ENCODE results near the gene CALCB.

CALCB gene

DNA sequence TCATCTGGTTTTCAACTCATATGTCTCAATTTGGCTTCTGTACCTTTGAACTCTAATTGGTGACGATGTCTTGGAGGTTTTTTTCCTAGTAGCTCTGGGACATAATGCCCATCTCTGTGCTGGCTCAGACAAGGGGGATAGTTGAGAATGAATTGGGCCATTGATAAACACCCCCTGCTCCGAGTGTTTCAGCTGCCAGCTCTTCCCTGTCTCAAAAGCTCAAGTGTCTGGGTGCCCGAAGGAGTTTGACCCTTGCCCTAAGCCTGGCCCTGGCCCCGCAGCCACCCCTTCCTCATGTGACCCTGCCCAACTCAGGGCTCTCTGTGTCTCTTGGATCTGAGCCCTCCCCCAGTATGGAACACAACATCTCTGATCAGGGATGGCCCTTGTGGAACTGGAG is 44.4 kb downstream of the CALCB start:
- no peak for DNase-seq (ENCODE audit: low read depth in 3 of 3, low spot score in 1 of 3)

DNA sequence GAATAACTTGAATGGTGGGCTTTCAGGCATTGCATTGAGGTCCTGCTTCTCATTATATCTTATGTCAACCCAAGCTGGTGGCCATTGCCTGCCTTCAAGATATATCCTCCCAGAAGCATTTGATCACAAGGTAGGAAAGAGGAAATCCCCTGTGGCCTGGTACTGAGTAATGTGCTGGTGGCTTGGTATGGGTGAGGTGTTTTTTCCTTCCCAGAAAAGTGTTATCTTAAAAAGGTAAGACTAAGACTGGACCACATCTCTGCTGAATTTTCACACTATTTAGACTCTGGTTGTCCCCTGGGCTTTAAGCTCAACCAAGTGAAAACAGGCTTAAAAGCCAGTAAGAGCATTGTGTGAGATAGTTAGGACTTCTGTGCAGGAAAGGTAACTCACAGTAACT is 45.0 kb downstream of the CALCB start:
- no peak for DNase-seq (ENCODE audit: low read depth in 3 of 3, low spot score in 1 of 3)

DNA sequence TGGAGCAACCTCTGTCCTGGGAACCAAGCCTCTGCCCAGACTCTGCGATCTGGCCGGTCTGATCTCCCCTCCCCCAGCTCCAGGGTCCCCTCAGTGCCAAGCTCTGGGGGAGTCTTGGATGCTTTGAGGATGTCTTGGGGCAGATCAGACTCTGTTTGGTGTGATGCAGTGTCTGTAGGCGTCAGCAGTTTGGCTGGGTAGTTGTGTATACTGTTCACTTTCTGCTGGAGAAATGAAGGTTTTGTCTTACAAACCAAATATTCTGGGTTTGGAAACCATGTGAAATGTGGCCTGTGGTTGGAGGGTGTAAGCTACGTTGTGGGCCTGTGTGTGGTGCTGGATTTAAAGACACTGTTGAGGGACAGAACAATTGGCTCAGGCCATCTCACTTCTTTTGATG is 46.0 kb downstream of the CALCB start:
- no peak for DNase-seq (ENCODE audit: low read depth in 3 of 3, low spot score in 1 of 3)

DNA sequence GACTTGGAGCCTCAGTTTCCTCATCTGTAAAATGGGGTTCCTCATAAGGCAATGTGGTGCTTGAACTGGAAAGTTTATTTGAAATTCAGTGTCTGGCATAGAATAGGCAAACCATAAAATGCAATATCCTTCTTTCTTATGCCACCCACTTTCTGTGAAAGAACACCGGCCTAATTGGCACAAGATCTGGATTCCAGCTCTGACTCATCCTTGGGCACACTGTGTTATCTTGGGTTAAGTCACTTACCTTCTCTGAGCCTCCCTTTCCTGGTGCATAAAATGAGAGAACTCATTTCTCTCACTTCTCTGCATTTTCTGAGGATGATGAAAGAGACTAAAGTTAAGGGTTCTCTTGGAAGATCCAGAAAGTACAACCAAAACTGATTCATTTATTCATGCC is 46.4 kb downstream of the CALCB start:
- DNase-seq (ENCODE audit: low read depth in 3 of 3, low spot score in 1 of 3), result no peak

DNA sequence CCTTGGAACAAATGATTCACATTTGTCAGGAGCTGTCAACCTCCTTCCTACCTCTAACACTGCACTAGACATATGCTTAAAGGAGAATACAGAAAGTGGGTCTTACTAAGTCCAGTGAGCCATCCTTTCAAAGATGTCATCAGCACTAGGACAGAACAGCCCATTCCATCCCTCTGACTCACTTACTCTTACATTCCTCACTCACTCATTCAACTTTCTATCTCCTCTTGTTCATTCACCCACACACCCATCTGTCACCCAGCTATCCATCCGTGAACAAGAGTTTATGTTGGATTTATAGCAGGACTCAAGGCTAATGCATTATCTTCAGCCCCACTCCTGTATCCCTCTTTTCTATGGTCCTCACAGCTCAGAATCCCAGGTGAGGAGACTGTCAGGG is 50.5 kb downstream of the CALCB start:
- no peak for DNase-seq (ENCODE audit: low read depth in 3 of 3, low spot score in 1 of 3)

DNA sequence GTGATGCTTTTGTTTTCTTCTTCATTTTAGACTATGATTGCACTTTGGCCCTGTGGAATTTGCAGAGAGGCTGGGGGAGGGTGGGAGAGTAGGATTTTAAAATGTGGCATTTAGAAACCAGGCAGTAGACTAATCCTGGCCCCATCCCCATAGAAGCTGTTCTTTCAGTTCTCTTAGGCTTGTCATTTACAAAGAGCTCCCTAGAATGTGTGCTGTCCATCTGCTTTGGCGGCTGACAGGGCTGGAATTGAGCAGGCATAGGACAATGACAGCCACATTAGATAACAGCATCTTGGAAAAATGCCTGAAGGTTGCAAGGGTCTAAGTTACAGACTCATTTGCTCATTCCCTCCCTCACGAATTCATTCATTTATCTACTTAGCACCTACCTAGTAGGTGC is 51.1 kb downstream of the CALCB start:
- no peak for DNase-seq (ENCODE audit: low read depth in 3 of 3, low spot score in 1 of 3)

DNA sequence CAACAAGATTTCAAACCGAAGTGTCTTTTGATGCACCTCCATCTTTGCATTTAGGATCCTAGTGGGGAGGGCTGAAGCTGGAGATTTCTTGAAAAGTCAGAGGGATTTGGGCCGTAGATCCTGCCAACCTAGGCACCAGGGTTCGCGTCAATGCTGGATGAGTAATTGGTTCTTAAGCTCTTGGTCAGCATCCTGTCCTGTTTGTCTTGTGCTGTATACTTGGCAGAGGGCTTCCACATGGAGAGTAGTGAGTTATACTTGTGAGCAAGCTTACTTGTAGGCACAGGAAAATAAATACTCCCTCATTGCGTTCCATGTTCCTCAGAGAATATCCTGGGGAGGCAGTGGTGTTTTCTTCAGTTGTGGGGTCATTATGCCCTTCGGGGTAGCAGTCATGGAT is 53.9 kb downstream of the CALCB start:
- DNase-seq (ENCODE audit: low read depth in 3 of 3, low spot score in 1 of 3), result no peak
